Naive B cell (primary cell): Measurements from ENCODE around the gene SLC25A27. TPM values are rescaled to one million over a fixed set of nuclear protein-coding genes. Genes with fewer than 3 reads are reported as not detected.

Source experiments
- ATAC-seq, 2 donors: fragments of 150-1000 bp; cut with Tn5 transposase; 2 replicates each; pipeline ENCODE4 v1.10.0; 2021; ENCODE audit warnings: low read depth in 2 of 2, mild to moderate bottlenecking in 2 of 2, moderate library complexity in 2 of 2
- DNase-seq: peaks from one replicate; pipeline ENCODE4 v3.0.0; 2022
- H3K27ac Mint-ChIP-seq, 6 donors: one replicate each; pipeline ENCODE4 v1.8.0; 2020 to 2022; ENCODE audit warnings: mild to moderate bottlenecking in 6 of 6, mixed read lengths in 6 of 6, moderate library complexity in 5 of 6, inconsistent platforms in 2 of 6
- H3K27me3 Mint-ChIP-seq, 3 donors: one replicate each; pipeline ENCODE4 v1.8.0; 2021 to 2022; ENCODE audit warnings: mixed read lengths in 3 of 3, mild to moderate bottlenecking in 1 of 3
- H3K36me3 Mint-ChIP-seq, 2 donors: one replicate each; pipeline ENCODE4 v1.8.0; 2020 to 2022; ENCODE audit warnings: mixed read lengths in 2 of 2, inconsistent platforms in 1 of 2, mild to moderate bottlenecking in 1 of 2
- H3K4me1 Mint-ChIP-seq, 3 donors: one replicate each; pipeline ENCODE4 v1.8.0; 2020 to 2022; ENCODE audit warnings: mixed read lengths in 3 of 3, inconsistent platforms in 1 of 3, mild to moderate bottlenecking in 1 of 3, moderate library complexity in 1 of 3
- H3K4me3 Mint-ChIP-seq, 8 donors: one replicate each; pipeline ENCODE4 v1.8.0; 2020 to 2022; ENCODE audit warnings: mild to moderate bottlenecking in 8 of 8, mixed read lengths in 8 of 8, moderate library complexity in 8 of 8, inconsistent platforms in 2 of 8
- H3K9me3 Mint-ChIP-seq, 7 donors: one replicate each; pipeline ENCODE4 v1.8.0; 2020 to 2022; ENCODE audit warnings: mixed read lengths in 7 of 7, mild to moderate bottlenecking in 5 of 7, inconsistent platforms in 2 of 7, moderate library complexity in 1 of 7
- polyA plus RNA-seq, 6 donors: library from polyadenylated mRNA; unstranded; fragments of 300-500 nt; fragmentation: Illumina TruSeq; gene quantifications; one replicate each; pipeline ENCODE4 v1.2.3, GENCODE V29; 2021; ENCODE audit warnings: low read depth in 6 of 6

Gene SLC25A27
- not detected for polyA plus RNA-seq

- Mint-ChIP-seq H3K27me3 (peaks cover 25 to 49% (median 44%) of the 10 kb centered on the region in 3 donors), H3K9me3 (no peaks in the 10 kb centered on the region), H3K4me1 (peaks cover 10 to 13% (median 12%) of the 10 kb centered on the region in 3 donors), H3K27ac (peak within 1 kb of the TSS in 2 of 6 donors; percentile 35 to 91), H3K4me3 (peak within 1 kb of the TSS; percentile 81 to 96 (median 88)), H3K36me3 (no peaks in the 10 kb centered on the region)
- peak; percentile 79 for DNase-seq
- ATAC-seq: peak; percentile 99 to 100
Observed at GRCh38 chr6:46652603-46653438, at the start of gene SLC25A27, which contains the start of gene CYP39A1. SLC25A27 (plus strand) TSS chr6:46652975; CDS start chr6:46653193, 218 bp downstream. CYP39A1 (minus strand) TSS chr6:46652818; CDS start chr6:46652582, 236 bp downstream.

- no peaks in the 10 kb centered on the region for H3K36me3 Mint-ChIP-seq
- no peak for ATAC-seq
- no peak for DNase-seq
- H3K4me3 Mint-ChIP-seq: no peak overlapping the region
- H3K27ac Mint-ChIP-seq: peak overlapping the region in 1 of 6 donors; percentile 9
- no peaks in the 10 kb centered on the region for H3K4me1 Mint-ChIP-seq
- H3K9me3 Mint-ChIP-seq: peaks cover 0 to 2% (median 0%) of the 10 kb centered on the region in 7 donors
- peaks cover 13 to 22% (median 19%) of the 10 kb centered on the region in 3 donors for H3K27me3 Mint-ChIP-seq
Observed at GRCh38 chr6:46605091-46605797, 47.5 kb upstream of the SLC25A27 start.

- Mint-ChIP-seq H3K27me3 (peaks cover 5 to 17% (median 11%) of the 10 kb centered on the region in 3 donors), H3K9me3 (peaks cover 0 to 2% (median 0%) of the 10 kb centered on the region in 7 donors), H3K27ac (no peak overlapping the region), H3K4me1 (no peaks in the 10 kb centered on the region), H3K36me3 (no peaks in the 10 kb centered on the region), H3K4me3 (no peak overlapping the region)
- ATAC-seq (no peak), DNase-seq (no peak)
Observed at GRCh38 chr6:46606338-46606737, 46.4 kb upstream of the SLC25A27 start.

GRCh38 chr6:46610862-46611553 is 41.8 kb upstream of the SLC25A27 start:
- H3K36me3 Mint-ChIP-seq: no peaks in the 10 kb centered on the region
- H3K27me3 Mint-ChIP-seq: peaks cover 13 to 23% (median 18%) of the 10 kb centered on the region in 3 donors
- no peak for DNase-seq
- H3K4me3 Mint-ChIP-seq: no peak overlapping the region
- ATAC-seq: no peak
- H3K4me1 Mint-ChIP-seq: no peaks in the 10 kb centered on the region
- H3K9me3 Mint-ChIP-seq: no peaks in the 10 kb centered on the region
- H3K27ac Mint-ChIP-seq: no peak overlapping the region

GRCh38 chr6:46612645-46613044 is 40.1 kb upstream of the SLC25A27 start:
- Mint-ChIP-seq H3K4me3 (no peak overlapping the region), H3K36me3 (no peaks in the 10 kb centered on the region), H3K9me3 (no peaks in the 10 kb centered on the region), H3K27ac (no peak overlapping the region), H3K27me3 (peaks cover 22 to 32% (median 23%) of the 10 kb centered on the region in 3 donors), H3K4me1 (no peaks in the 10 kb centered on the region)
- no peak for DNase-seq
- no peak for ATAC-seq

GRCh38 chr6:46618726-46619125 is 34.0 kb upstream of the SLC25A27 start:
- peaks cover 0 to 4% of the 10 kb centered on the region in 2 donors for H3K36me3 Mint-ChIP-seq
- no peak for DNase-seq
- no peaks in the 10 kb centered on the region for H3K4me1 Mint-ChIP-seq
- peaks cover 19 to 51% (median 29%) of the 10 kb centered on the region in 3 donors for H3K27me3 Mint-ChIP-seq
- H3K4me3 Mint-ChIP-seq: no peak overlapping the region
- no peak for ATAC-seq
- H3K27ac Mint-ChIP-seq: no peak overlapping the region
- peaks cover 0 to 20% (median 2%) of the 10 kb centered on the region in 7 donors for H3K9me3 Mint-ChIP-seq

GRCh38 chr6:46626228-46626909 is 26.4 kb upstream of the SLC25A27 start:
- Mint-ChIP-seq H3K36me3 (peaks cover 0 to 4% of the 10 kb centered on the region in 2 donors), H3K4me3 (peak overlapping the region in 1 of 8 donors; percentile 18), H3K27ac (no peak overlapping the region), H3K4me1 (no peaks in the 10 kb centered on the region), H3K9me3 (peaks cover 0 to 12% (median 0%) of the 10 kb centered on the region in 7 donors), H3K27me3 (peaks cover 0 to 24% (median 19%) of the 10 kb centered on the region in 3 donors)
- ATAC-seq (no peak), DNase-seq (peak; percentile 14)

GRCh38 chr6:46626976-46627375 is 25.8 kb upstream of the SLC25A27 start:
- ATAC-seq: no peak
- H3K4me1 Mint-ChIP-seq: no peaks in the 10 kb centered on the region
- H3K36me3 Mint-ChIP-seq: peaks cover 0 to 4% of the 10 kb centered on the region in 2 donors
- peaks cover 0 to 9% (median 0%) of the 10 kb centered on the region in 7 donors for H3K9me3 Mint-ChIP-seq
- DNase-seq: no peak
- peaks cover 0 to 29% (median 23%) of the 10 kb centered on the region in 3 donors for H3K27me3 Mint-ChIP-seq
- H3K27ac Mint-ChIP-seq: no peak overlapping the region
- H3K4me3 Mint-ChIP-seq: no peak overlapping the region

GRCh38 chr6:46628498-46628897 is 24.3 kb upstream of the SLC25A27 start:
- peaks cover 0 to 2% (median 0%) of the 10 kb centered on the region in 7 donors for H3K9me3 Mint-ChIP-seq
- H3K27me3 Mint-ChIP-seq: peaks cover 0 to 18% (median 9%) of the 10 kb centered on the region in 3 donors
- no peak for DNase-seq
- no peaks in the 10 kb centered on the region for H3K36me3 Mint-ChIP-seq
- H3K4me1 Mint-ChIP-seq: no peaks in the 10 kb centered on the region
- no peak overlapping the region for H3K27ac Mint-ChIP-seq
- H3K4me3 Mint-ChIP-seq: no peak overlapping the region
- ATAC-seq: no peak

- DNase-seq: no peak
- Mint-ChIP-seq H3K9me3 (no peaks in the 10 kb centered on the region), H3K27ac (no peak overlapping the region), H3K4me1 (no peaks in the 10 kb centered on the region), H3K27me3 (peaks cover 0 to 13% (median 6%) of the 10 kb centered on the region in 3 donors), H3K36me3 (no peaks in the 10 kb centered on the region), H3K4me3 (no peak overlapping the region)
- ATAC-seq: no peak
Observed at GRCh38 chr6:46628976-46629375, 23.8 kb upstream of the SLC25A27 start.

GRCh38 chr6:46629691-46630090 is 23.1 kb upstream of the SLC25A27 start:
- H3K9me3 Mint-ChIP-seq: no peaks in the 10 kb centered on the region
- H3K27me3 Mint-ChIP-seq: peaks cover 0 to 9% (median 6%) of the 10 kb centered on the region in 3 donors
- DNase-seq (no peak), ATAC-seq (no peak)
- H3K4me3 Mint-ChIP-seq: no peak overlapping the region
- no peaks in the 10 kb centered on the region for H3K36me3 Mint-ChIP-seq
- no peaks in the 10 kb centered on the region for H3K4me1 Mint-ChIP-seq
- no peak overlapping the region for H3K27ac Mint-ChIP-seq

- H3K4me1 Mint-ChIP-seq: no peaks in the 10 kb centered on the region
- no peak overlapping the region for H3K4me3 Mint-ChIP-seq
- peaks cover 2 to 10% (median 9%) of the 10 kb centered on the region in 3 donors for H3K27me3 Mint-ChIP-seq
- ATAC-seq (no peak), DNase-seq (no peak)
- H3K27ac Mint-ChIP-seq: no peak overlapping the region
- no peaks in the 10 kb centered on the region for H3K9me3 Mint-ChIP-seq
- H3K36me3 Mint-ChIP-seq: no peaks in the 10 kb centered on the region
Observed at GRCh38 chr6:46632053-46632452, 20.7 kb upstream of the SLC25A27 start.
